Esophagus muscularis mucosa (tissue), 4 donors: ENCODE results near the gene EFCC1. TPM values are rescaled to one million over a fixed set of nuclear protein-coding genes. Genes with fewer than 3 reads are reported as not detected.

Source experiments
- DNase-seq: peaks from one replicate; pipeline ENCODE4 v3.0.0-alpha.2; 2017; ENCODE audit errors: extremely low spot score
- H3K27ac ChIP-seq, 4 donors: fragments of 200-600 bp; sonication (generic); replicated peaks in 1 of 4; 1 replicate in 3 of 4; 2 replicates in 1 of 4; pipeline ENCODE4 v1.5.1; 2016 to 2019; ENCODE audit warnings: mild to moderate bottlenecking in 1 of 4
- H3K27me3 ChIP-seq, 4 donors: fragments of 200-600 bp; sonication (generic); one replicate each; pipeline versions ENCODE4 v1.5.1 to v1.6.0; 2016 to 2019
- H3K36me3 ChIP-seq, 4 donors: fragments of 200-600 bp; sonication (generic); one replicate each; pipeline ENCODE4 v1.5.1; 2016 to 2019
- H3K4me1 ChIP-seq, 4 donors: fragments of 200-600 bp; sonication (generic); one replicate each; pipeline ENCODE4 v1.5.1; 2016 to 2019
- H3K4me3 ChIP-seq, 4 donors: fragments of 200-600 bp; sonication (generic); 1 replicate in 2 of 4; 2 replicates in 2 of 4; pipeline ENCODE4 v1.5.1; 2016 to 2019; ENCODE audit warnings: mild to moderate bottlenecking in 4 of 4, moderate library complexity in 1 of 4
- H3K9me3 ChIP-seq, 4 donors: fragments of 200-600 bp; sonication (generic); 1 replicate in 3 of 4; 2 replicates in 1 of 4; pipeline ENCODE4 v1.5.1; 2016 to 2019
- CTCF ChIP-seq, 3 experiments: fragments of 200-600 bp in 2 of 3; fragments of 450-650 bp in 1 of 3; sonication (generic) in 2 of 3; IDR thresholded peaks; one replicate each; pipeline ENCODE4 v1.5.1; 2017 to 2019; ENCODE audit warnings: antibody characterized with exemption in 3 of 3, mild to moderate bottlenecking in 2 of 3, moderate library complexity in 1 of 3
- EP300 ChIP-seq: sonication (generic); formaldehyde crosslinking; IDR thresholded peaks from one replicate; pipeline ENCODE4 v1.6.1; 2017; ENCODE audit warnings: antibody characterized with exemption
- POLR2A ChIP-seq: fragments of 450-650 bp; IDR thresholded peaks from one replicate; pipeline ENCODE4 v1.6.1; 2017; ENCODE audit warnings: antibody characterized with exemption, moderate library complexity, mild to moderate bottlenecking, low read depth
- POLR2AphosphoS5 ChIP-seq, 2 donors: sonication (generic); formaldehyde crosslinking; IDR thresholded peaks; one replicate each; pipeline ENCODE4 v1.6.1; 2017; ENCODE audit warnings: antibody characterized with exemption in 2 of 2
- WGBS: methylation state at CpG from one replicate; pipeline ENCODE4 v1.1.5; 2018; 5-methylcytosine and 5-hydroxymethylcytosine counted together
- intact Hi-C: fragments of 100-400 bp; cut with DNase I; formaldehyde crosslinking; loops from one replicate; pipeline ENCODE4 v1.15.1; 2023
- total RNA-seq, 4 donors: library from RNA; depleted of rRNA; stranded (reverse); fragments of >200 nt; gene quantifications; one replicate each; pipeline versions ENCODE4 v1.1.0 to v1.2.1, GENCODE V29; 2016

Gene EFCC1
- total RNA-seq, 4 donors from 2014 or later: 5.8 to 15.8 (median 7.9) TPM

GRCh38 chr3:128994581-128995546 lies 6.2 kb upstream of the EFCC1 start:
- Histone ChIP-seq H3K4me3 (peak overlapping the region; percentile 55 to 65 (median 55)), H3K9me3 (no peaks in the 10 kb centered on the region), H3K36me3 (no peaks in the 10 kb centered on the region), H3K27me3 (no peaks in the 10 kb centered on the region), H3K27ac (no peak overlapping the region), H3K4me1 (peaks cover 14 to 23% (median 17%) of the 10 kb centered on the region in 4 donors)
- intact Hi-C loops: no loop called here
- 86% methylated on average over 19 of the region's 19 CpGs for WGBS
- no peak for DNase-seq
- no peak for TF ChIP-seq CTCF (IDR thresholded peaks at IDR 0.05)
- no peak for TF ChIP-seq POLR2A
- no peak for TF ChIP-seq POLR2AphosphoS5 (IDR thresholded peaks at IDR 0.05)
- no peak for TF ChIP-seq EP300

- TF ChIP-seq EP300: no peak
- TF ChIP-seq POLR2AphosphoS5 (IDR thresholded peaks at IDR 0.05): no peak
- no peak for TF ChIP-seq POLR2A
- no peak for TF ChIP-seq CTCF (IDR thresholded peaks at IDR 0.05)
- Histone ChIP-seq H3K27me3 (peaks cover 0 to 6% (median under 1%) of the 10 kb centered on the region in 4 donors), H3K36me3 (no peaks in the 10 kb centered on the region), H3K4me1 (peaks cover 14 to 31% (median 23%) of the 10 kb centered on the region in 4 donors), H3K4me3 (no peak overlapping the region), H3K27ac (no peak overlapping the region), H3K9me3 (no peaks in the 10 kb centered on the region)
- WGBS: no CpG with 5 or more reads among the region's 1 CpG
- DNase-seq: no peak
- intact Hi-C loops: no loop called here
Measured at GRCh38 chr3:128995737-128996136, 5.4 kb upstream of the EFCC1 start.

- intact Hi-C loops: no loop called here
Measured at GRCh38 chr3:128996200-128996599, 4.9 kb upstream of the EFCC1 start.

GRCh38 chr3:128996726-128997125 lies 4.4 kb upstream of the EFCC1 start:
- no peak overlapping the region for H3K27ac ChIP-seq
- WGBS: 73% methylated on average over 5 of the region's 5 CpGs
- TF ChIP-seq POLR2A (no peak), POLR2AphosphoS5 (IDR thresholded peaks at IDR 0.05) (no peak), CTCF (IDR thresholded peaks at IDR 0.05) (no peak), EP300 (no peak)
- no peaks in the 10 kb centered on the region for H3K36me3 ChIP-seq
- no peak for DNase-seq
- no peak overlapping the region for H3K4me3 ChIP-seq
- peaks cover 3 to 16% (median 8%) of the 10 kb centered on the region in 4 donors for H3K27me3 ChIP-seq
- H3K4me1 ChIP-seq: peaks cover 17 to 41% (median 33%) of the 10 kb centered on the region in 4 donors
- no peaks in the 10 kb centered on the region for H3K9me3 ChIP-seq
- intact Hi-C loops: no loop called here

More at GRCh38 chr3:128996200-128996599, 4.9 kb upstream of the EFCC1 start:
- Histone ChIP-seq H3K4me1 (peaks cover 14 to 35% (median 28%) of the 10 kb centered on the region in 4 donors), H3K27ac (no peak overlapping the region), H3K27me3 (peaks cover 0 to 11% (median 3%) of the 10 kb centered on the region in 4 donors), H3K9me3 (no peaks in the 10 kb centered on the region), H3K36me3 (no peaks in the 10 kb centered on the region), H3K4me3 (no peak overlapping the region)
- no peak for DNase-seq
- no peak for TF ChIP-seq EP300
- no peak for TF ChIP-seq CTCF (IDR thresholded peaks at IDR 0.05)
- no peak for TF ChIP-seq POLR2AphosphoS5 (IDR thresholded peaks at IDR 0.05)
- TF ChIP-seq POLR2A: no peak
- WGBS: 63% methylated on average over 1 of the region's 1 CpG
